K562 (cell line): Measurements from ENCODE around the gene DSE. TPM values are rescaled to one million over a fixed set of nuclear protein-coding genes. Genes with fewer than 3 reads are reported as not detected.

Experiments used
- ATAC-seq: fragments of 200-7000 bp; cut with Tn5 transposase; 3 replicates; pipeline ENCODE4 v1.9.1; 2020; ENCODE audit warnings: moderate library complexity
- BruUV-seq: library from RNA; stranded (reverse); fragments of 400-500 nt; replicated peaks from 2 replicates; lab custom pipeline; 2021; lab: Mats Ljungman, UMichigan
- CTCF ChIA-PET: fragments of 300-600 bp; formaldehyde crosslinking; extraction: SDS; loops from one replicate; lab custom pipeline; 2021; ENCODE audit warnings: low intra/inter-chr PET ratio; lab: Yijun Ruan, JAX
- POLR2A ChIA-PET: fragments of 300-600, 350-650 bp; sonication (Branson Sonifier 250); formaldehyde crosslinking; extraction: SDS; loops from one replicate; lab custom pipeline; 2021; ENCODE audit warnings: antibody characterized with exemption, inconsistent platforms; lab: Yijun Ruan, JAX
- DNase-seq, 4 experiments: peaks; one replicate each; pipeline versions ENCODE4 v3.0.0 to v3.0.0-alpha.2; 2011 to 2018; ENCODE audit warnings: low spot score in 3 of 4, mixed read lengths in 3 of 4; ENCODE audit errors: extremely low read depth in 1 of 4
- FAIRE-seq: peaks from 2 replicates; lab custom pipeline; 2011; peaks lifted over from hg19 to GRCh38; lab: Jason Lieb, UNC
- H2AFZ ChIP-seq: 2 replicates; pipeline ENCODE4 v1.6.0; 2011; ENCODE audit warnings: low read depth, low read length, control low read depth, inconsistent platforms
- H3K27ac ChIP-seq: fragments of 200-600 bp; 3 replicates; pipeline ENCODE4 v1.8.0; 2011; ENCODE audit warnings: low read depth, mild to moderate bottlenecking, control low read depth, inconsistent platforms, low read length, moderate library complexity, mixed read lengths; ENCODE audit errors: extremely low read depth
- H3K27me3 ChIP-seq, 2 experiments: fragments of 300-600 bp in 1 of 2; 2 replicates in 1 of 2; 3 replicates in 1 of 2; pipeline versions ENCODE4 v1.6.0 to v1.8.0; 2011; ENCODE audit warnings: inconsistent platforms in 2 of 2, low read length in 2 of 2, mild to moderate bottlenecking in 1 of 2, mixed read lengths in 1 of 2, moderate library complexity in 1 of 2; ENCODE audit not compliant: control insufficient read depth in 2 of 2, insufficient read depth in 2 of 2
- H3K36me3 ChIP-seq: fragments of 300-600 bp; 3 replicates; pipeline ENCODE4 v1.8.0; 2011; ENCODE audit warnings: mild to moderate bottlenecking, low read length, inconsistent platforms; ENCODE audit not compliant: control insufficient read depth, insufficient read depth
- H3K4me1 ChIP-seq, 2 experiments: fragments of 200-600 bp in 1 of 2; replicated peaks in 1 of 2; 2 replicates in 1 of 2; 3 replicates in 1 of 2; pipeline versions ENCODE4 v1.5.1 to v1.8.0; 2011; ENCODE audit warnings: inconsistent platforms in 2 of 2, low read length in 2 of 2, mild to moderate bottlenecking in 1 of 2, mixed read lengths in 1 of 2, moderate library complexity in 1 of 2; ENCODE audit not compliant: control insufficient read depth in 2 of 2, insufficient read depth in 2 of 2
- H3K4me2 ChIP-seq: 2 replicates; pipeline ENCODE4 v1.6.1; 2011; ENCODE audit warnings: low read length, control low read depth, inconsistent platforms, mixed read lengths; ENCODE audit not compliant: insufficient read depth
- H3K4me3 ChIP-seq: fragments of 200-600 bp; sonication (generic), shearing (Covaris generic); 2 replicates; pipeline ENCODE4 v1.5.1; 2016; ENCODE audit warnings: control low read depth, inconsistent platforms
- H3K79me2 ChIP-seq: fragments of 200-600 bp; 3 replicates; pipeline ENCODE4 v1.8.0; 2011; ENCODE audit warnings: low read length, inconsistent platforms; ENCODE audit not compliant: control insufficient read depth, insufficient read depth
- H3K9ac ChIP-seq, 2 experiments: 2 replicates each; pipeline versions ENCODE4 v1.6.0 to v1.6.1; 2011; ENCODE audit warnings: low read depth in 2 of 2, low read length in 2 of 2, control low read depth in 1 of 2, inconsistent platforms in 1 of 2, mild to moderate bottlenecking in 1 of 2, mixed read lengths in 1 of 2; ENCODE audit not compliant: insufficient read depth in 1 of 2
- H3K9me1 ChIP-seq: one replicate; pipeline ENCODE4 v1.6.0; 2011; ENCODE audit warnings: inconsistent platforms, mild to moderate bottlenecking, low read length, moderate library complexity; ENCODE audit not compliant: control insufficient read depth, insufficient read depth
- H3K9me3 ChIP-seq: replicated peaks from 2 replicates; pipeline ENCODE4 v1.5.1; 2011; ENCODE audit warnings: low read depth, low read length, inconsistent platforms; ENCODE audit not compliant: control insufficient read depth, insufficient read depth
- H4K20me1 ChIP-seq: replicated peaks from 2 replicates; pipeline ENCODE4 v1.6.1; 2011; ENCODE audit warnings: low read length, inconsistent platforms, mixed read lengths; ENCODE audit not compliant: control insufficient read depth, insufficient read depth
- ARID1B ChIP-seq: fragments of 450-650 bp; IDR thresholded peaks from 2 replicates; pipeline ENCODE4 v1.6.1; 2016; ENCODE audit warnings: antibody characterized with exemption, mild to moderate bottlenecking, inconsistent platforms
- CBX1 ChIP-seq: sonication (generic); IDR thresholded peaks from 2 replicates; pipeline ENCODE4 v1.6.1; 2016; ENCODE audit warnings: antibody characterized with exemption, low read depth, mild to moderate bottlenecking
- CXXC5 ChIP-seq: fragments of 250-450 bp; sonication (Bioruptor Pico); IDR thresholded peaks from 2 replicates; pipeline ENCODE4 v1.8.0; 2022; ENCODE audit warnings: inconsistent platforms, mild to moderate bottlenecking, moderate library complexity
- GATAD2B ChIP-seq: fragments of 450-650 bp; IDR thresholded peaks from 2 replicates; pipeline ENCODE4 v1.6.1; 2017; ENCODE audit warnings: mild to moderate bottlenecking, borderline replicate concordance
- KDM1A ChIP-seq, 2 experiments: fragments of 450-650 bp; IDR thresholded peaks; 2 replicates each; pipeline ENCODE4 v1.6.1; 2016; ENCODE audit warnings: mild to moderate bottlenecking in 2 of 2
- MAFG ChIP-seq: fragments of 450-650 bp; conservative IDR thresholded peaks from 2 replicates; pipeline ENCODE4 v1.6.1; 2016; ENCODE audit warnings: missing genetic modification characterization, missing compliant biosample characterization
- MCM7 ChIP-seq, 2 experiments: fragments of 450-650 bp; IDR thresholded peaks; 2 replicates each; pipeline ENCODE4 v1.6.1; 2016 to 2018
- MTF1 ChIP-seq: fragments of 250-450 bp; sonication (Bioruptor Pico); IDR thresholded peaks from 2 replicates; pipeline ENCODE4 v1.9.0; 2021; ENCODE audit warnings: moderate library complexity, mild to moderate bottlenecking, inconsistent platforms, borderline replicate concordance
- NCOA2 ChIP-seq, 2 experiments: fragments of 450-650 bp; IDR thresholded peaks; 2 replicates each; pipeline ENCODE4 v1.6.1; 2018; ENCODE audit warnings: mild to moderate bottlenecking in 2 of 2, moderate library complexity in 1 of 2; ENCODE audit not compliant: partially characterized antibody in 2 of 2
- PHF8 ChIP-seq: fragments of 200-600 bp; sonication (generic); IDR thresholded peaks from 2 replicates; pipeline ENCODE4 v1.6.1; 2012; ENCODE audit warnings: mixed run types, mild to moderate bottlenecking, inconsistent platforms, low read length, moderate library complexity, borderline replicate concordance
- PTTG1 ChIP-seq: fragments of 450-650 bp; IDR thresholded peaks from 2 replicates; pipeline ENCODE4 v1.6.1; 2016; ENCODE audit warnings: low read depth, mild to moderate bottlenecking, missing genetic modification characterization, missing compliant biosample characterization
- SIX5 ChIP-seq, 2 experiments: IDR thresholded peaks; 2 replicates each; pipeline ENCODE4 v1.6.1; 2011; ENCODE audit warnings: low read length in 2 of 2, borderline replicate concordance in 1 of 2, low read depth in 1 of 2, mild to moderate bottlenecking in 1 of 2, moderate library complexity in 1 of 2; ENCODE audit not compliant: insufficient read depth in 1 of 2
- SRSF9 ChIP-seq: fragments of 200-400 bp; formaldehyde crosslinking; IDR thresholded peaks from 2 replicates; pipeline ENCODE4 v1.6.1; 2017; ENCODE audit warnings: low read depth, low read length, borderline replicate concordance
- TAF1 ChIP-seq: IDR thresholded peaks from 2 replicates; pipeline ENCODE4 v1.6.1; 2011; ENCODE audit warnings: mild to moderate bottlenecking, low read length, moderate library complexity; ENCODE audit not compliant: insufficient read depth, control insufficient read depth, severe bottlenecking; ENCODE audit errors: extremely low read depth
- ZFPM2 ChIP-seq: fragments of 250-450 bp; sonication (Bioruptor Pico); IDR thresholded peaks from 2 replicates; pipeline ENCODE4 v1.5.1; 2022; ENCODE audit warnings: mild to moderate bottlenecking
- ZNF311 ChIP-seq: fragments of 250-450 bp; sonication (Bioruptor Pico); IDR thresholded peaks from 2 replicates; pipeline ENCODE4 v1.4.0; 2020; ENCODE audit warnings: mild to moderate bottlenecking, moderate library complexity
- WGBS: fragments of 100-300 bp; shearing (Covaris generic); methylation state at CpG from one replicate; pipeline ENCODE4 v1.1.6; 2016; ENCODE audit warnings: low coverage, mixed read lengths; ENCODE audit not compliant: insufficient coverage; ENCODE audit errors: missing lambda C conversion rate; 5-methylcytosine and 5-hydroxymethylcytosine counted together
- in situ Hi-C: fragments of 300-500 bp; cut with MboI; formaldehyde crosslinking; loops from 4 replicates; pipeline ENCODE4 v1.15.0; 2018; ENCODE audit warnings: inconsistent platforms, mixed read lengths
- intact Hi-C: fragments of 100-400 bp; cut with micrococcal nuclease; formaldehyde crosslinking; loops from 2 replicates; pipeline ENCODE4 v1.14.2; 2022
- polyA plus RNA-seq, 8 experiments: library from polyadenylated mRNA; depleted of rRNA in 4 of 8; stranded (reverse) in 5 of 8; unstranded in 3 of 8; fragments of >200 nt; fragmentation: Nextera tagmentation in 2 of 8; fragmentation: Illumina TruSeq in 1 of 8; extraction: Ambion mirVana in 2 of 8; extraction: Trizol in 1 of 8; gene quantifications; 2 replicates each; pipeline versions ENCODE4 v1.2.1 to v1.2.3, GENCODE V29; 2011 to 2014; ENCODE audit warnings: inconsistent platforms in 1 of 8, missing spikeins in 1 of 8
- total RNA-seq, 7 experiments: library from RNA; depleted of rRNA in 6 of 7; stranded (reverse); fragments of >200 nt in 6 of 7; fragmentation: Illumina TruSeq in 2 of 7; extraction: Trizol in 2 of 7; gene quantifications; 2 replicates each; pipeline versions ENCODE4 v1.2.1 to v1.2.3, GENCODE V29; 2011 to 2021; ENCODE audit warnings: low replicate concordance in 1 of 7
- TF ChIP-seq, protein P1 (sequence below): sonication (generic); formaldehyde crosslinking; IDR thresholded peaks from 2 replicates; pipeline ENCODE4 v1.8.0; 2022; ENCODE audit warnings: missing genetic modification reagents, mild to moderate bottlenecking, moderate library complexity, borderline replicate concordance

Gene DSE
- total and polyA plus RNA-seq, 9 of the 15 experiments (the other 6 are each of a cell fraction or from before 2014, with no cell fraction given) = 0.49 to 1.7 (median 0.79) TPM

DNA sequence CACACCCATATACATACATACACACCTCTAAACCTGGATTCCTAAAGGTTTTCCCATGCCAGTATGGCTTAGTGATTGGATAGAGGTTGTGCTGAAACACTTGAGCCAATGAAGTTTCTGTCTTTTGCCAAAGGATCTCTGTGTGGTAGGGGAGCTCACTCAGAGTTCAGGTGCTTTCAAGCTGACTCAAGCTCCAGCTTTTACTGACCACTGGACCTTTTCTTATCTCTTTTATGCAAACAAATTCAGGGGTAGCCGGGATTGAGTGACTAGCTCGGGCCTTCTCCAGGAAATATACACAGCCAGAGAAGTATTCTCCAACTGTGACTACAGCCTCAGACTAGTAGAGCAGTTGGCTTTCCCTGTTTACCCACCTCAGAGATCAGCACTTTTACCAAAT, 21.5 kb upstream of the DSE start:
- H3K36me3 ChIP-seq = no peaks in the 10 kb centered on the region
- no peaks in the 10 kb centered on the region for H3K79me2 ChIP-seq
- H3K4me3 ChIP-seq = no peak overlapping the region
- H3K4me1 ChIP-seq = no peaks in the 10 kb centered on the region
- no TSS peak for BruUV-seq
- ChIA-PET CTCF (no interaction called here), POLR2A (interaction anchor here (1.5 kb wide), 1 partner anchor 9 kb away, joined by 3 read pairs; no protein-coding TSS in a partner anchor)
- FAIRE-seq (no peak), ATAC-seq (no peak), DNase-seq (no peak)
- no peak overlapping the region for H3K4me2 ChIP-seq
- H2AFZ ChIP-seq = no peak overlapping the region
- H3K9me3 ChIP-seq = no peaks in the 10 kb centered on the region
- H4K20me1 ChIP-seq = no peaks in the 10 kb centered on the region
- in situ Hi-C loops = no loop called here
- no peaks in the 10 kb centered on the region for H3K9me1 ChIP-seq
- WGBS = no CpG with 5 or more reads among the region's 2 CpGs
- H3K27me3 ChIP-seq = no peaks in the 10 kb centered on the region
- no peak overlapping the region for H3K27ac ChIP-seq
- H3K9ac ChIP-seq = no peak overlapping the region
- intact Hi-C loops = no loop called here
- TF ChIP-seq TAF1 = no peak
- TF ChIP-seq, protein P1, sequence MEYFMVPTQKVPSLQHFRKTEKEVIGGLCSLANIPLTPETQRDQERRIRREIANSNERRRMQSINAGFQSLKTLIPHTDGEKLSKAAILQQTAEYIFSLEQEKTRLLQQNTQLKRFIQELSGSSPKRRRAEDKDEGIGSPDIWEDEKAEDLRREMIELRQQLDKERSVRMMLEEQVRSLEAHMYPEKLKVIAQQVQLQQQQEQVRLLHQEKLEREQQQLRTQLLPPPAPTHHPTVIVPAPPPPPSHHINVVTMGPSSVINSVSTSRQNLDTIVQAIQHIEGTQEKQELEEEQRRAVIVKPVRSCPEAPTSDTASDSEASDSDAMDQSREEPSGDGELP (CRISPR knock-in tag) = no peak
- no peak for TF ChIP-seq PHF8
- TF ChIP-seq CXXC5 (CRISPR knock-in tag) = no peak
- no peak for TF ChIP-seq GATAD2B
- TF ChIP-seq NCOA2 (IDR thresholded peaks at IDR 0.05; ENCODE audit: partially characterized antibody in 2 of 2) = no peak
- no peak for TF ChIP-seq KDM1A (IDR thresholded peaks at IDR 0.05)
- TF ChIP-seq MTF1 (CRISPR knock-in tag) = no peak
- TF ChIP-seq ZFPM2 (CRISPR knock-in tag) = no peak
- TF ChIP-seq CBX1 = no peak
- TF ChIP-seq PTTG1 = no peak
- no peak for TF ChIP-seq SRSF9
- no peak for TF ChIP-seq ARID1B
- no peak for TF ChIP-seq MCM7 (IDR thresholded peaks at IDR 0.05)
- no peak for TF ChIP-seq SIX5 (IDR thresholded peaks at IDR 0.05; ENCODE audit: borderline replicate concordance in 1 of 2, insufficient read depth in 1 of 2, low read depth in 1 of 2, low read length in 2 of 2)
- no peak for TF ChIP-seq ZNF311
- no peak for TF ChIP-seq MAFG (tag)
